Measurements from ENCODE around the gene MRPS22. TPM values are rescaled to one million over a fixed set of nuclear protein-coding genes. Genes with fewer than 3 reads are reported as not detected.

The MRPS22 gene
- total RNA-seq, 1 donor from 2014 or later: 40.4 TPM

GRCh38 chr3:139309061-139309591 is 34.7 kb upstream of the MRPS22 start:
- H3K27ac Mint-ChIP-seq (ENCODE audit: unreplicated experiment): peak overlapping the region; percentile 78
- no peak overlapping the region for H3K4me3 Mint-ChIP-seq (ENCODE audit: unreplicated experiment)

GRCh38 chr3:139309880-139310279 is 33.9 kb upstream of the MRPS22 start:
- Histone ChIP-seq H4K20me1 (ENCODE audit: insufficient read depth, low read length) (no peaks in the 10 kb centered on the region), H3K27ac (ENCODE audit: low read depth, low read length) (peak overlapping the region; percentile 74), H3K9me3 (ENCODE audit: insufficient read depth, low read depth, low read length) (no peaks in the 10 kb centered on the region), H2AFZ (ENCODE audit: low read depth, low read length) (peak overlapping the region; percentile 19), H3K4me1 (ENCODE audit: insufficient read depth, low read length) (peaks cover 43% of the 10 kb centered on the region), H3K4me2 (ENCODE audit: low read length) (peak overlapping the region; percentile 53), H3K79me2 (ENCODE audit: insufficient read depth, low read length) (no peaks in the 10 kb centered on the region), H3K36me3 (ENCODE audit: insufficient read depth, low read length) (no peaks in the 10 kb centered on the region), H3K27me3 (ENCODE audit: insufficient read depth, low read length) (no peaks in the 10 kb centered on the region), H3K9ac (ENCODE audit: low read length) (no peak overlapping the region), H3K4me3 (ENCODE audit: insufficient read depth, low read depth, low read length) (no peak overlapping the region)
- no peak overlapping the region for H3K4me3 Mint-ChIP-seq (ENCODE audit: unreplicated experiment)
- peaks cover 5% of the 10 kb centered on the region for H3K27me3 Mint-ChIP-seq (ENCODE audit: low read depth, unreplicated experiment)
- H3K4me1 Mint-ChIP-seq (ENCODE audit: low read depth, unreplicated experiment): peaks cover 62% of the 10 kb centered on the region
- TF ChIP-seq EZH2 (IDR thresholded peaks at IDR 0.05; ENCODE audit: insufficient read depth, low read length): no peak
- TF ChIP-seq, protein P1, sequence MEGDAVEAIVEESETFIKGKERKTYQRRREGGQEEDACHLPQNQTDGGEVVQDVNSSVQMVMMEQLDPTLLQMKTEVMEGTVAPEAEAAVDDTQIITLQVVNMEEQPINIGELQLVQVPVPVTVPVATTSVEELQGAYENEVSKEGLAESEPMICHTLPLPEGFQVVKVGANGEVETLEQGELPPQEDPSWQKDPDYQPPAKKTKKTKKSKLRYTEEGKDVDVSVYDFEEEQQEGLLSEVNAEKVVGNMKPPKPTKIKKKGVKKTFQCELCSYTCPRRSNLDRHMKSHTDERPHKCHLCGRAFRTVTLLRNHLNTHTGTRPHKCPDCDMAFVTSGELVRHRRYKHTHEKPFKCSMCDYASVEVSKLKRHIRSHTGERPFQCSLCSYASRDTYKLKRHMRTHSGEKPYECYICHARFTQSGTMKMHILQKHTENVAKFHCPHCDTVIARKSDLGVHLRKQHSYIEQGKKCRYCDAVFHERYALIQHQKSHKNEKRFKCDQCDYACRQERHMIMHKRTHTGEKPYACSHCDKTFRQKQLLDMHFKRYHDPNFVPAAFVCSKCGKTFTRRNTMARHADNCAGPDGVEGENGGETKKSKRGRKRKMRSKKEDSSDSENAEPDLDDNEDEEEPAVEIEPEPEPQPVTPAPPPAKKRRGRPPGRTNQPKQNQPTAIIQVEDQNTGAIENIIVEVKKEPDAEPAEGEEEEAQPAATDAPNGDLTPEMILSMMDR (IDR thresholded peaks at IDR 0.05; ENCODE audit: insufficient read depth, low read depth, low read length): no peak
- FAIRE-seq: no peak
- H3K27ac Mint-ChIP-seq (ENCODE audit: unreplicated experiment): peak overlapping the region; percentile 78
- peaks cover 6% of the 10 kb centered on the region for H3K9me3 Mint-ChIP-seq (ENCODE audit: unreplicated experiment)
- peaks cover 3% of the 10 kb centered on the region for H3K36me3 Mint-ChIP-seq (ENCODE audit: low read depth, unreplicated experiment)
- DNase-seq (ENCODE audit: low read depth): peak; percentile 52

More at GRCh38 chr3:139309061-139309591, 34.7 kb upstream of the MRPS22 start:
- H4K20me1 ChIP-seq (ENCODE audit: insufficient read depth, low read length): no peaks in the 10 kb centered on the region
- H3K9me3 ChIP-seq (ENCODE audit: insufficient read depth, low read depth, low read length): no peaks in the 10 kb centered on the region
- H2AFZ ChIP-seq (ENCODE audit: low read depth, low read length): no peak overlapping the region
- no peak overlapping the region for H3K27ac ChIP-seq (ENCODE audit: low read depth, low read length)
- FAIRE-seq (no peak), DNase-seq (ENCODE audit: low read depth) (no peak)
- TF ChIP-seq, protein P1 (IDR thresholded peaks at IDR 0.05; ENCODE audit: insufficient read depth, low read depth, low read length): no peak
- no peak for TF ChIP-seq EZH2 (IDR thresholded peaks at IDR 0.05; ENCODE audit: insufficient read depth, low read length)
- no peaks in the 10 kb centered on the region for H3K79me2 ChIP-seq (ENCODE audit: insufficient read depth, low read length)
- no peaks in the 10 kb centered on the region for H3K27me3 ChIP-seq (ENCODE audit: insufficient read depth, low read length)
- H3K4me1 ChIP-seq (ENCODE audit: insufficient read depth, low read length): peaks cover 43% of the 10 kb centered on the region
- peaks cover 3% of the 10 kb centered on the region for H3K9me3 Mint-ChIP-seq (ENCODE audit: unreplicated experiment)
- H3K36me3 ChIP-seq (ENCODE audit: insufficient read depth, low read length): no peaks in the 10 kb centered on the region
- H3K36me3 Mint-ChIP-seq (ENCODE audit: low read depth, unreplicated experiment): no peaks in the 10 kb centered on the region
- H3K27me3 Mint-ChIP-seq (ENCODE audit: low read depth, unreplicated experiment): no peaks in the 10 kb centered on the region
- H3K4me1 Mint-ChIP-seq (ENCODE audit: low read depth, unreplicated experiment): peaks cover 62% of the 10 kb centered on the region
- peak overlapping the region; percentile 53 for H3K4me2 ChIP-seq (ENCODE audit: low read length)
- H3K4me3 ChIP-seq (ENCODE audit: insufficient read depth, low read depth, low read length): no peak overlapping the region
- peak overlapping the region; percentile 3 for H3K9ac ChIP-seq (ENCODE audit: low read length)

DNA sequence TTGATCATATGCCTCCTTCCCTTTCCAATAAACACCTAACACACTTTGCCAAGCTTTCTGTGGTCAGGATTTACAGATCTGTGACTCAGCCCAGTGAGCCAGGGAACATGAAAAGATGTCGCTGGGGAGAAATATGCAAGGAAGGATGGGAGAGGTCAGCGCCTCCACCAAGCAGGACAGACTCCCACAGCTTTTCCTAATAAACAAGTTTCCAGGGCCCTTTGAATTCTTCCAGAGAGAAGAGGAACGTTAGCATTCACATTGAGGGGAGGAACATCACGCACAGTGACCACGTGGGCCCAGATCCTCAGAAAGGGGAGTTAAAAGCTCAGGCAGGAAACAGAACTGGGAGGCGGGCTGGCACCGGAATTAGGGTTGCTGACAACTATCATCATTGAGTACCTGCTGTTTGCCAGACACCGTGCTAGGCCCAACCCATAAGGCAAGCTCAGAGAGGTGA is 33.3 kb upstream of the MRPS22 start:
- Mint-ChIP-seq H3K27ac (ENCODE audit: unreplicated experiment) (peak overlapping the region; percentile 78), H3K4me1 (ENCODE audit: low read depth, unreplicated experiment) (peaks cover 62% of the 10 kb centered on the region), H3K27me3 (ENCODE audit: low read depth, unreplicated experiment) (peaks cover 10% of the 10 kb centered on the region), H3K9me3 (ENCODE audit: unreplicated experiment) (peaks cover 7% of the 10 kb centered on the region), H3K4me3 (ENCODE audit: unreplicated experiment) (no peak overlapping the region), H3K36me3 (ENCODE audit: low read depth, unreplicated experiment) (peaks cover 3% of the 10 kb centered on the region)
- Histone ChIP-seq H3K4me3 (ENCODE audit: insufficient read depth, low read depth, low read length) (no peak overlapping the region), H3K9me3 (ENCODE audit: insufficient read depth, low read depth, low read length) (no peaks in the 10 kb centered on the region), H3K27ac (ENCODE audit: low read depth, low read length) (peak overlapping the region; percentile 74), H3K4me2 (ENCODE audit: low read length) (peak overlapping the region; percentile 53), H4K20me1 (ENCODE audit: insufficient read depth, low read length) (no peaks in the 10 kb centered on the region), H3K36me3 (ENCODE audit: insufficient read depth, low read length) (no peaks in the 10 kb centered on the region), H3K9ac (ENCODE audit: low read length) (peak overlapping the region; percentile 44), H3K4me1 (ENCODE audit: insufficient read depth, low read length) (peaks cover 43% of the 10 kb centered on the region), H2AFZ (ENCODE audit: low read depth, low read length) (peak overlapping the region; percentile 35), H3K79me2 (ENCODE audit: insufficient read depth, low read length) (no peaks in the 10 kb centered on the region), H3K27me3 (ENCODE audit: insufficient read depth, low read length) (no peaks in the 10 kb centered on the region)
- TF ChIP-seq EZH2 (IDR thresholded peaks at IDR 0.05; ENCODE audit: insufficient read depth, low read length): no peak
- TF ChIP-seq, protein P1 (IDR thresholded peaks at IDR 0.05; ENCODE audit: insufficient read depth, low read depth, low read length): no peak
- DNase-seq (ENCODE audit: low read depth): peak; percentile 92
- FAIRE-seq: peak; percentile 71

Measured in astrocyte (in vitro differentiated cells and primary cell).